Activated naive CD8-positive, alpha-beta T cell treated with anti-CD3 and anti-CD28 coated beads, Interleukin-2, amount 10 ng/mL, durations not matched to agents 7 days and 5 days (primary cell): ENCODE results near the gene NHLRC2. TPM values are rescaled to one million over a fixed set of nuclear protein-coding genes. Genes with fewer than 3 reads are reported as not detected.

ENCODE experiments used
- ATAC-seq: fragments of 150-1000 bp; cut with Tn5 transposase; one replicate; pipeline ENCODE4 v1.10.0; 2021; ENCODE audit warnings: low read depth, moderate library complexity
- POLR2A ChIA-PET: fragments of 350-600 bp; sonication (Branson Sonifier 250); formaldehyde crosslinking; loops from one replicate; lab custom pipeline; 2021; ENCODE audit warnings: antibody characterized with exemption; lab: Charles Lee
- DNase-seq: peaks from one replicate; pipeline ENCODE4 v3.0.0; 2021
- H3K27ac Mint-ChIP-seq: one replicate; pipeline ENCODE4 v1.8.0; 2022; ENCODE audit warnings: mild to moderate bottlenecking, mixed read lengths
- H3K27me3 Mint-ChIP-seq: one replicate; pipeline ENCODE4 v1.8.0; 2022; ENCODE audit warnings: mild to moderate bottlenecking, moderate library complexity, mixed read lengths
- H3K36me3 Mint-ChIP-seq: one replicate; pipeline ENCODE4 v1.8.0; 2021; ENCODE audit warnings: mild to moderate bottlenecking, mixed read lengths
- H3K4me1 Mint-ChIP-seq: one replicate; pipeline ENCODE4 v1.8.0; 2021; ENCODE audit warnings: mixed read lengths
- H3K4me3 Mint-ChIP-seq: one replicate; pipeline ENCODE4 v1.8.0; 2022; ENCODE audit warnings: mild to moderate bottlenecking, moderate library complexity, mixed read lengths
- H3K9me3 Mint-ChIP-seq: one replicate; pipeline ENCODE4 v1.8.0; 2021; ENCODE audit warnings: mixed read lengths
- total RNA-seq, 2 experiments: library from RNA; stranded (reverse); gene quantifications; one replicate each; pipeline ENCODE4 v1.2.3, GENCODE V29; 2021

NHLRC2 gene
- total RNA-seq, 2 experiments from 2014 or later = 26.3 to 26.5 TPM

DNA sequence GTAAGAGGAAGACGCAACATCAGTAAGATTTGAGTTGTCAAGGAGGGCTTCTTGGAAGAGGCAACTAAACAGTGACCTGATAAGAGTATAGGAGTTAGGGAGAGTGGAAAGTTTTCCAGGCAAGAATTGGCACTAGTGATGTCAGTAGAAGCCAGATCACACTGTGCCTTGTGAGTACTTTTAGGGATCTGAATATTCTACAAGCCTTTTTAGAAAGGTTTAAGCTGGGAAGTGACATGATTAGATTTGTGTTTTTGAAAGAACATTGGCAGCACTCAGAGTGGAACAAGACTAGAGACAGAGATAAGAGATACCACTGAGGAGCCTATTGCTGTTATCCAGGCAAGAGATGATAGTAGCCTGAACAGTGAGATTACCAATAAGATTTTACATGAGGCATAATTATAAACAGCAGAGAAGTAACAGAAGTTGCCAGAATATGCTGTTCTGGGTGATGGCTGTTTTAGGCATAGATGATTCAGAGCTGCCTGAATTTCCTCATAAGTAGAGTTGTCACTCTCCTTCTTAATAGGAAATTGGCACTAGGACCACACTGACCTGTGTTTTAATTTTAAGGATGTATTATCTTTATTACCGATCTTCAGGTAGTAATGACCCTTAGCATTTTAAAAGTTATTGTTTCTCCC lies 45.6 kb downstream of the NHLRC2 start:
- ATAC-seq = no peak
- POLR2A ChIA-PET = no interaction called here
- no peak for DNase-seq
- Mint-ChIP-seq H3K27me3 (no peaks in the 10 kb centered on the region), H3K9me3 (peaks cover 2% of the 10 kb centered on the region), H3K4me1 (peaks cover 2% of the 10 kb centered on the region), H3K36me3 (peaks cover 28% of the 10 kb centered on the region), H3K4me3 (no peak overlapping the region), H3K27ac (no peak overlapping the region)

DNA sequence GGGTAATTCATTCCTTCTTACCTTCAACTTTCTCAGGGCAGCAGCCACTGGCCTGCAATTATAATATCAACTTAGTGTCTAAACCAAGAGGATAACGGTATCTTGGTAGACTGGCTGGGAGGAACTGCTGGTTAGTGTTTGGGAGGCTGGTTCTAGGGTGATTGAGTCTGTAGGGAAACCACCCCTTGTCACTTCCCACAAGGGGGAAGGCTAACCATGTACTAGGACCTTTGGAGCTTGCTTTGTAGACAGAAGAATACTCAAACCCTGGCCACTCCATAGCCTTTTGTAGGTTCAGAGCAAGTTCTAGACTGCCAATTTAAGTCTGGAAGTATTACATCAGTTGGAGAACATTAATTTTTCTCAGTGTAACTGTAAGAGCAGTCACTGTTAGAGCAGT lies 51.3 kb downstream of the NHLRC2 start:
- ATAC-seq (no peak), DNase-seq (no peak)
- no peaks in the 10 kb centered on the region for H3K27me3 Mint-ChIP-seq
- no peak overlapping the region for H3K27ac Mint-ChIP-seq
- POLR2A ChIA-PET = no interaction called here
- H3K4me1 Mint-ChIP-seq = no peaks in the 10 kb centered on the region
- H3K36me3 Mint-ChIP-seq = peaks cover 20% of the 10 kb centered on the region
- no peaks in the 10 kb centered on the region for H3K9me3 Mint-ChIP-seq
- no peak overlapping the region for H3K4me3 Mint-ChIP-seq

DNA sequence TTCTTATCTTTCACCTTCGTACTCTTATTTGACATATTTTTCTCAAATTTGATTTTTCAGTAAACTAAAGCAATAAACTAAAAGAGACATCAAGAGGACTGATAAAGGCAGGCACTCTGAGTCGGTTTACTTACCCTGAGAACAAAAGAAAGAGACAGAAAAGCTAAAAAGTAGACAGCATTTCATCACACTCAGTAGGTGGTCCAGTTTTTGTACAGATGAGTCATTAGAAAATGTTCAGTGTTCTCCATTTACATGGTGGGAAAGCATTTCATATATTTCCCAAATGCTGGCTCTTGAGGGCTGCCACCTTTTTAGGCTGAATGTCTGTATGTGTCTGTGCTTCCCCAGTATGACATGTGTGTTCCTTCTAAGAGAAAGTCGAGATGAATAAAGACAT lies 52.7 kb downstream of the NHLRC2 start:
- peaks cover 14% of the 10 kb centered on the region for H3K36me3 Mint-ChIP-seq
- no peak for ATAC-seq
- H3K4me3 Mint-ChIP-seq = no peak overlapping the region
- POLR2A ChIA-PET = no interaction called here
- no peaks in the 10 kb centered on the region for H3K27me3 Mint-ChIP-seq
- no peak overlapping the region for H3K27ac Mint-ChIP-seq
- H3K9me3 Mint-ChIP-seq = no peaks in the 10 kb centered on the region
- H3K4me1 Mint-ChIP-seq = no peaks in the 10 kb centered on the region
- DNase-seq = no peak

DNA sequence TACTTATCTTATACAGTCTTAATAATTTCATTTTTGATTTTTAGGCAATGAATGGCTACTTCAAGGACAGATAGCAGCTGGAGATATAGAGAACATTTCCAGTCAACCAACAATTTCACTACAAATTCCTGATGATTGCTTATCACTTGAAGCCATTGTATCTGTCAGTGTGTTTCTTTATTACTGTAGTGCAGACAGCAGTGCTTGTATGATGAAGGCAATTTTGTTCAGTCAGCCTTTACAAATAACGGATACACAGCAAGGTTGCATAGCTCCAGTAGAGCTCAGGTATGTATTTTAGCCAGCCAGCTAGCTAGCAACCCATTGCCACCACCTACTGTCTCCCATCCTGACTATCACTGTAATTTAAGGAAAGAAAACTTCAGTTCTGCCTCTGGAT lies 53.8 kb downstream of the NHLRC2 start:
- no peak overlapping the region for H3K4me3 Mint-ChIP-seq
- H3K36me3 Mint-ChIP-seq = peaks cover 18% of the 10 kb centered on the region
- ATAC-seq (no peak), DNase-seq (no peak)
- H3K4me1 Mint-ChIP-seq = no peaks in the 10 kb centered on the region
- POLR2A ChIA-PET = no interaction called here
- H3K27me3 Mint-ChIP-seq = no peaks in the 10 kb centered on the region
- no peaks in the 10 kb centered on the region for H3K9me3 Mint-ChIP-seq
- no peak overlapping the region for H3K27ac Mint-ChIP-seq

DNA sequence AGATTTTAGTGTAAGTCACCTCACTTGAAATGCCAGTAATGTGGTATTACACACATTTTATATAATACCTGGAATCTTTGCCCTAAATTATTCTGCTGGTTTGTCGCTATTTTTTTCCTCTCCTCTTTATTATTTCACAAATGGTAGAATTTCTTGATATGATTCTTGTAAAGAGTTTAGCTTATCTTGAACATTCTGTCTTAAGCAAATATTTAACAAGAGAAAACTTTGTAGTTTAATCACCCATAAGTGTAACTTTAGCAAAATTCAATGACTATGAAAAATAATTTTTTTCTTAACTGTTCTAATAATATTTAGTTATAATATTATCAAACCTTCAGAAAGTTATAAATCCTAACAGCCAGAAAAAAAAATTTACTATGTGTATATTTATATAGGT lies 56.7 kb downstream of the NHLRC2 start:
- Mint-ChIP-seq H3K27me3 (no peaks in the 10 kb centered on the region), H3K9me3 (no peaks in the 10 kb centered on the region), H3K4me1 (no peaks in the 10 kb centered on the region), H3K27ac (no peak overlapping the region), H3K4me3 (no peak overlapping the region), H3K36me3 (peaks cover 13% of the 10 kb centered on the region)
- POLR2A ChIA-PET = no interaction called here
- DNase-seq (no peak), ATAC-seq (no peak)

DNA sequence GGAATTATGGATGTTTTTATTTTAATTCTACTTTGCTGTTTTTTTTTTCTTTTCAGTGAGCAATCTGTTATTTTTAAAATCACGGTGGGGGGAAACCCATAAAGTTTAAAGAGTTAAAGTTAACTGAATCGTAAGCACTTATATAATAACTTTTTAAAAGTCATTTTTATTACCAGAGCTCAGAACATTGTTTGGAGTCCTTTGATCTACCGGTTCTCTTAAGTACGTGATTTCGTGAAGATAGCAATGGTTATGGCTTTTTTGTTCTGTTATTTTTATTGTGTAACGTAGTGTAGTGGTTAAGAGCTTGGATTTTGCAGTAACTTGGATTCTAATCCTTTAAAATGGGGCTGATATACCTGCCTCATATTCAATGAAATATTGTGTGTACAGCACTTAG lies 57.4 kb downstream of the NHLRC2 start:
- no peak overlapping the region for H3K27ac Mint-ChIP-seq
- POLR2A ChIA-PET = no interaction called here
- H3K27me3 Mint-ChIP-seq = no peaks in the 10 kb centered on the region
- no peak overlapping the region for H3K4me3 Mint-ChIP-seq
- ATAC-seq (no peak), DNase-seq (no peak)
- H3K36me3 Mint-ChIP-seq = peaks cover 13% of the 10 kb centered on the region
- H3K4me1 Mint-ChIP-seq = no peaks in the 10 kb centered on the region
- no peaks in the 10 kb centered on the region for H3K9me3 Mint-ChIP-seq

DNA sequence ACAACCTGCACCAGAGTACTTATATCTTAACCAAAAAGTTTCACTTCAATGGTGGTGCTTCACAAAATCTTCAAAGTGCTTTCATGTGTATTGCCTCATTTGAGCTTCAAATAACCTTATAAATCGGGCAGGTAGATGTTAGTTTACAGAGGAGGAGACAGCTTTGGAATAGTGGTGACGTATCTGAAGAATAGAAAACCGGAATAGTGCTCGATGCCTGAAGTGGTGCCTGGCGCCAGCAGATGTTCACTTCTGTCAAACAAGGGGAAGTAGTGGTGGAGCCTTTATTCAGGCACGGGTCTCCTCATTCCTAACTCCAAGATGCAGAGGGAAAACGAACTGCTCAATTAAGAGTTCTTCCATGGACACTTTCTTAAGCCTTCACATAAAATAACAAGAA lies 58.1 kb downstream of the NHLRC2 start:
- H3K4me3 Mint-ChIP-seq = no peak overlapping the region
- peaks cover 16% of the 10 kb centered on the region for H3K36me3 Mint-ChIP-seq
- POLR2A ChIA-PET = no interaction called here
- DNase-seq (no peak), ATAC-seq (no peak)
- H3K9me3 Mint-ChIP-seq = no peaks in the 10 kb centered on the region
- H3K27ac Mint-ChIP-seq = no peak overlapping the region
- H3K27me3 Mint-ChIP-seq = no peaks in the 10 kb centered on the region
- H3K4me1 Mint-ChIP-seq = no peaks in the 10 kb centered on the region

DNA sequence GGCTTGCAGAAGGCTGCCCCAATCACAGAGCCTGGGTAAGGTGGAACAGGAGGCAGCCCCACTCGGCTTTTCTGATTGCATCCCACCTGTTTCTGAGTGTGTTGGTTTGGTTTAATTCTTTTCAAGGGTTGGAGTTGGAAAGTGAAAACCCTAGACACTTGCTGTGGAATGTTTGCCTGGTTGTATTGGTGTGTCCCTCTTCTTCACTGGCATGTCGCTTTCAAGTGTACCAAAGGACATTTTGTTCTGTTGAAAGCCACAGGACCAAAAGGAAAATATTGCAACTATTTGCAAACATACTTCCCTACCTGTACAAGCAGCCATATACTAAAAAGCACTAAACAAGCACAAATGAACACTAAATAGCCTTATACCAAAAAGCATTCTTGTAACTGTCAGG lies 60.5 kb downstream of the NHLRC2 start:
- ATAC-seq = no peak
- H3K9me3 Mint-ChIP-seq = no peaks in the 10 kb centered on the region
- peaks cover 19% of the 10 kb centered on the region for H3K36me3 Mint-ChIP-seq
- POLR2A ChIA-PET = interaction anchor here (0.6 kb wide), 1 partner anchor 451 kb away, joined by 3 read pairs; no protein-coding TSS in a partner anchor
- no peaks in the 10 kb centered on the region for H3K27me3 Mint-ChIP-seq
- no peaks in the 10 kb centered on the region for H3K4me1 Mint-ChIP-seq
- no peak overlapping the region for H3K27ac Mint-ChIP-seq
- no peak for DNase-seq
- H3K4me3 Mint-ChIP-seq = no peak overlapping the region

DNA sequence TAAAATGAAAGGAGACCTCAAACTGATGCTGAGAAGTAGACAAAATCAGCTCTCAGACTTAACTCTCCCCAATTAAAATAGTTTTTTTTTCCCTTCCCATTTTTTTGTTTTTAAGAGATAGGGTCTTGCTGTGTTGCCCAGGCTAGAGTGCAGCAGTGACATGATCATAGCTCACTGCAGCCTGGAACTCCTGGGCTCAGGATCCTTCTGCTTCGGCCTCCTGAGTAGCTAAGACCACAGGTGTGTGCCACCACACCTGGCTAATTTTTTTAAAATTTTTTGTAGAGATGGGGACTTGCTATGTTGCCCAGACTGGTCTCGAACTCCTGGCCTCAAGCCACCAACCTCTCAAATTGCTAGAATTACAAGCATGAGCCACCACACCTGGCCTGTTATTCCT lies 61.1 kb downstream of the NHLRC2 start:
- H3K36me3 Mint-ChIP-seq = peaks cover 19% of the 10 kb centered on the region

DNA sequence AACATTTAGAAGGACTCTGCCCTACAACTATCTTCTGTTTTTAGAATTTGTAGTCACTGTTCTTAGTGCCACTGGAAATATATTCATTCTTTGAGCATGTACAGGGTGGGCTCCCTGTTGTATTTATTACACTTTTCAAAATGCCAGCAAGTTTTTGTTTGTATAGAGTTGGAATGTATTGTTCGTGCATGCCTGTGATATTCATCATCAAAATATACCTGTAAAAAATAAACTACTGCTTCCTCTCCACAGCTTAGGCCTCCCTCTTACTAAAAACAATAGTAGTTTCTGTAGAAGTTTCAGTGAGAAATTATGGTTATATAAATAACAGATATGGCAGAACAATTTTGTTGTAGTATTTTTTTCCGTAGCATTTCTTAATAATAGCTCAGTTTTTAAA lies 61.6 kb downstream of the NHLRC2 start:
- Mint-ChIP-seq H3K27me3 (peaks cover 2% of the 10 kb centered on the region), H3K27ac (no peak overlapping the region), H3K9me3 (no peaks in the 10 kb centered on the region), H3K4me1 (no peaks in the 10 kb centered on the region), H3K36me3 (peaks cover 19% of the 10 kb centered on the region), H3K4me3 (no peak overlapping the region)
- no peak for ATAC-seq
- no peak for DNase-seq
- POLR2A ChIA-PET = no interaction called here

More for the DNA sequence above, 61.1 kb downstream of the NHLRC2 start:
- Mint-ChIP-seq H3K27me3 (no peaks in the 10 kb centered on the region), H3K4me1 (no peaks in the 10 kb centered on the region), H3K4me3 (no peak overlapping the region), H3K9me3 (no peaks in the 10 kb centered on the region), H3K27ac (no peak overlapping the region)
- no peak for ATAC-seq
- no peak for DNase-seq
- POLR2A ChIA-PET = no interaction called here

DNA sequence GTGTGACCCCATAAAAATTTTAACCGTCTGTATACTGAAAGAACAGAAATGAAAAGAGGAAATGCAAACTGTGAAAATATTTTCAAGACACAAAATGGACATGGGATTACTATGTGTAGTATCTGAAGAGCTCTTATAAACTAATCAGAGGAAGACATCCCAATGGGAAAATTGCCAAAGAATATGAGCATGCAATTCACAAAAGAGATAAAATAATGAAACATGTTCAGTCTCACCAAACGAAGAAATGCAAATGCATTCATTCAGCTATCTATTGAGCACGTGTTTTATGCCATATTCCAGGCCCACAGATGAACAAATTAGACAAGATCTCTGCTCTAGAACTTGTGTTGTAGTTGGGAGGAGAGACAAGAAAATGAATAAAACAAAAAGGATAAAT lies 63.2 kb downstream of the NHLRC2 start:
- no peak overlapping the region for H3K4me3 Mint-ChIP-seq

DNA sequence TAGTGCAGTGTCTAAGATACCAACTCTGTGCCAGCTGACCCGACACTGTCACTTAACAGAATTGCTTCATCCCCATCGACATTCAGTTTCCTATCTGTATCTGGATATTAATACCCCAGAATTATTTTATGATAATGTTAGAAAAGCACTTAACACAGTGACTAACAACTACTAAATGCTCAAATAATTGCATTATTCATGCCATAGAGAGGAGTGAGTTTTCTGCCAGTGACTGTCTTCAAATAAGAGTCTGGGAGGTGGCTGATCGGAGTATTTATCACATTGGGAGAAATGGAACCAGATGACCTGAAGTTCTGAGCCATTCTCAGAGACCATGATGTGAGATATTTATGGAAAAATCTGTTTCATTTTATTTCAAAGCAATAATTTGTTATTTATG lies 65.7 kb downstream of the NHLRC2 start:
- H3K27me3 Mint-ChIP-seq = peaks cover 30% of the 10 kb centered on the region
- ATAC-seq = no peak
- DNase-seq = no peak
- H3K36me3 Mint-ChIP-seq = peaks cover 10% of the 10 kb centered on the region
- H3K9me3 Mint-ChIP-seq = peaks cover 3% of the 10 kb centered on the region
- H3K27ac Mint-ChIP-seq = no peak overlapping the region
- H3K4me3 Mint-ChIP-seq = no peak overlapping the region
- POLR2A ChIA-PET = no interaction called here
- peaks cover 1% of the 10 kb centered on the region for H3K4me1 Mint-ChIP-seq

More for the DNA sequence above, 63.2 kb downstream of the NHLRC2 start:
- H3K36me3 Mint-ChIP-seq = peaks cover 14% of the 10 kb centered on the region
- POLR2A ChIA-PET = no interaction called here
- DNase-seq = no peak
- H3K27ac Mint-ChIP-seq = no peak overlapping the region
- H3K9me3 Mint-ChIP-seq = no peaks in the 10 kb centered on the region
- no peak for ATAC-seq
- peaks cover 11% of the 10 kb centered on the region for H3K27me3 Mint-ChIP-seq
- H3K4me1 Mint-ChIP-seq = no peaks in the 10 kb centered on the region

DNA sequence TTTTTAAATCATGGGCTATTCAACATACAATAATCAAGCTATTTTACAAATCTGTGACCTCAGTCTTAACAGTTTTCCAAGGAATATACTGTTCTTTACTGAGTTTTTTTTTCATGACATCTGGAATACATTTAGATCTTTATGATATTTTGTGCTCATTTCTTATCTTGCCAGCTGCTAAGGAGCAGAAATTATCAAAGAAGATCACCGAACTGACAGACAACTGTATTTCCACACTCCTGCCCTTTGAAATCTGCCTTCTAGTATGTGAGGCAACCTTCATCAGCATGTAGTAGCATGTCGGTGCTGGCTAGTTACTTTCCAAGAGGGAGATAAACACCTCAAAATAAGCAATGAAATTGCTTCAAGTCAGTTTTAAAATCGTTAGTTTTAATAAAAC lies 66.4 kb downstream of the NHLRC2 start:
- Mint-ChIP-seq H3K36me3 (peaks cover 10% of the 10 kb centered on the region), H3K4me3 (no peak overlapping the region), H3K9me3 (peaks cover 4% of the 10 kb centered on the region), H3K27me3 (peaks cover 31% of the 10 kb centered on the region), H3K4me1 (peaks cover 1% of the 10 kb centered on the region), H3K27ac (no peak overlapping the region)
- POLR2A ChIA-PET = no interaction called here
- DNase-seq (no peak), ATAC-seq (no peak)

DNA sequence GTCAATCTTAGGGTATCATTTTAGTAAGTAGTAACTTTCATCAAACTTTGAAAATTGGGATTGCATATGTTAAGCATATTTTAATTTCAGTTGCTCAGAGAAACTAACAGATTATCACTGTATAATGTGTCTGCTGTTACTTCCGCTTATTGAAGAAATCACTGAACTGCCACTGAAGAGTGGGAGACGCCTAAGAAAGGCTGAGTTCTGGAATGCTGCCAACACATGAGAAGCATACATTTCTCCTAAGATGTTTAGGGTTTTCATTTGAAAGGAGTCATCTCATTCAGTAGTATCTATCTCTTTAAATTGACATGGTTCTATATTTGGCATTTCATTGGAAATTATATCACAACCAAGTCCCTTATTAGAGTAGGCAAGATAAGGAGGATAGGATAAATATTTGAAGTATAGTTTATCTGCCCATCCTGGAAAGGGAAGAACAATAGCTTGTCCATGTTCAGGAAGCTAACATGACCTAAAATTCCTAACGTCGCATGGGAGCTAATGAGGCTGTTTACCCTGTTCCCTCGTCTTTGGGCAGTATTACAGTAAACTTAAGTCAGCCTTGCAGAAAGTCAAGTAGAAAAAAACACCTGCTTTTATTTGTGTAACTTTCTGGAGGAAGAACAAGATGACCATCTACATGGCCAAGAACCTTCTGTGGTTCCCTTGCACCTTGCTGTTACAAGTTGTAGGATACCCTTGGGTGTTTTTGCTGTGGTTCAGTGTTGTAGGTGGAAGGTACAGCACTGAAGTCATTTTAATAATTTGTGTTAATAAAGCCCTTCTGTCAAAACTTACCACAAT lies 67.3 kb downstream of the NHLRC2 start:
- H3K27me3 Mint-ChIP-seq = peaks cover 34% of the 10 kb centered on the region
- peaks cover 1% of the 10 kb centered on the region for H3K4me1 Mint-ChIP-seq
- peaks cover 5% of the 10 kb centered on the region for H3K9me3 Mint-ChIP-seq
- ATAC-seq (no peak), DNase-seq (no peak)
- H3K36me3 Mint-ChIP-seq = peaks cover 10% of the 10 kb centered on the region
- H3K4me3 Mint-ChIP-seq = no peak overlapping the region
- POLR2A ChIA-PET = no interaction called here
- H3K27ac Mint-ChIP-seq = no peak overlapping the region
